Cortex of kidney (tissue), 1 donor: ENCODE measurements around the gene KIF3B.
"Not testable (repeated sequence)": the region's sequence is repeated elsewhere in the genome, so short reads cannot be mapped to it uniquely, and the experiment has no call there.

Source experiments
- DNase-seq: peaks from one replicate; lab custom pipeline; 2025; lab: John Stamatoyannopoulos, UW

The KIF3B gene

GRCh38 chr20:32248043-32248442, 29.4 kb upstream of the KIF3B start:
- DNase-seq: no peak

- no peak for DNase-seq
Observed at GRCh38 chr20:32249030-32249738, 28.3 kb upstream of the KIF3B start.

GRCh38 chr20:32251470-32251869, 26.0 kb upstream of the KIF3B start:
- no peak for DNase-seq

- DNase-seq: no peak
Observed at GRCh38 chr20:32252189-32252588, 25.3 kb upstream of the KIF3B start.

- DNase-seq: not testable (repeated sequence)
Observed at GRCh38 chr20:32260973-32261372, 16.5 kb upstream of the KIF3B start.

GRCh38 chr20:32261644-32262043, 15.8 kb upstream of the KIF3B start:
- DNase-seq: no peak

- no peak for DNase-seq
Observed at GRCh38 chr20:32263398-32263954, 14.0 kb upstream of the KIF3B start.

GRCh38 chr20:32271620-32272019, 5.8 kb upstream of the KIF3B start:
- DNase-seq: no peak

GRCh38 chr20:32274359-32274758, 3.1 kb upstream of the KIF3B start:
- no peak for DNase-seq

- not testable (repeated sequence) for DNase-seq
Observed at GRCh38 chr20:32275163-32275562, 2.3 kb upstream of the KIF3B start.

GRCh38 chr20:32278199-32278643, 770 bp downstream of the KIF3B start:
- DNase-seq: no peak

GRCh38 chr20:32281711-32282110, 4.3 kb downstream of the KIF3B start:
- DNase-seq: no peak

- no peak for DNase-seq
Observed at GRCh38 chr20:32282461-32282860, 5.0 kb downstream of the KIF3B start.

- no peak for DNase-seq
Observed at GRCh38 chr20:32285082-32285620, 7.7 kb downstream of the KIF3B start.

GRCh38 chr20:32285621-32286371, 8.3 kb downstream of the KIF3B start:
- no peak for DNase-seq

GRCh38 chr20:32287231-32287638, 9.8 kb downstream of the KIF3B start:
- no peak for DNase-seq

GRCh38 chr20:32288225-32288849, 10.9 kb downstream of the KIF3B start:
- no peak for DNase-seq

GRCh38 chr20:32289299-32289660, 11.8 kb downstream of the KIF3B start:
- DNase-seq: not testable (repeated sequence)

- no peak for DNase-seq
Observed at GRCh38 chr20:32289661-32290431, 12.4 kb downstream of the KIF3B start.

GRCh38 chr20:32291166-32291565, 13.7 kb downstream of the KIF3B start:
- no peak for DNase-seq

GRCh38 chr20:32292548-32292947, 15.1 kb downstream of the KIF3B start:
- DNase-seq: no peak

- no peak for DNase-seq
Observed at GRCh38 chr20:32294071-32294470, 16.6 kb downstream of the KIF3B start.
